ENCODE results near the gene GABBR2.

Gene GABBR2

GRCh38 chr9:98357921-98358535, 350.7 kb downstream of the GABBR2 start:
- TF ChIP-seq CTCF (IDR thresholded peaks at IDR 0.05; ENCODE audit: insufficient read depth, missing control alignments), result no peak
- FAIRE-seq, result no peak
- DNase-seq (ENCODE audit: insufficient read length, low spot score), result no peak

GRCh38 chr9:98356953-98357690, 351.6 kb downstream of the GABBR2 start:
- no peak for FAIRE-seq
- no peak for DNase-seq (ENCODE audit: insufficient read length, low spot score)
- no peak for TF ChIP-seq CTCF (IDR thresholded peaks at IDR 0.05; ENCODE audit: insufficient read depth, missing control alignments)

DNA sequence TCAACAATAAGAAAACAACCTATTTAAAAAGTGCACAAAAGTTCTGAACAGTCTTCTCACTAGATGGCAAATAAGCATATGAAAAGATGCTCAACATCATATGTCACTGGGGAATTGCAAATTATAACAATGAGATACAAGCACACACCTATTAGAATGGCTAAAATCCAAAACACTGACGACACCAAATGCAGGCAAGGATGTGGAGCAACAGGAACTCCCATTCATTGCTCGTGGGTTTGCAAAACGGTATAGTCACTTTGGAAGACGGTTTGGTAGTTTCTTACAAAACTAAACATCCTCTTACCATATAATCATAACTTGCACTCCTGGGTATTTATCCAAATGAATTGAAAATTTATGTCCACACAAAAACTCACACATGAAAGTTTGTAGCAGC, 352.4 kb downstream of the GABBR2 start:
- DNase-seq (ENCODE audit: insufficient read length, low spot score), result no peak
- no peak for FAIRE-seq
- TF ChIP-seq CTCF (IDR thresholded peaks at IDR 0.05; ENCODE audit: insufficient read depth, missing control alignments), result no peak

- no peak for TF ChIP-seq CTCF (IDR thresholded peaks at IDR 0.05; ENCODE audit: insufficient read depth, missing control alignments)
- FAIRE-seq (no peak), DNase-seq (ENCODE audit: insufficient read length, low spot score) (no peak)
Measured at GRCh38 chr9:98351370-98351769, 357.4 kb downstream of the GABBR2 start.

- DNase-seq (ENCODE audit: insufficient read length, low spot score), result no peak
- TF ChIP-seq CTCF (IDR thresholded peaks at IDR 0.05; ENCODE audit: insufficient read depth, missing control alignments), result no peak
- FAIRE-seq, result no peak
Measured at GRCh38 chr9:98347642-98348041, 361.1 kb downstream of the GABBR2 start.

DNA sequence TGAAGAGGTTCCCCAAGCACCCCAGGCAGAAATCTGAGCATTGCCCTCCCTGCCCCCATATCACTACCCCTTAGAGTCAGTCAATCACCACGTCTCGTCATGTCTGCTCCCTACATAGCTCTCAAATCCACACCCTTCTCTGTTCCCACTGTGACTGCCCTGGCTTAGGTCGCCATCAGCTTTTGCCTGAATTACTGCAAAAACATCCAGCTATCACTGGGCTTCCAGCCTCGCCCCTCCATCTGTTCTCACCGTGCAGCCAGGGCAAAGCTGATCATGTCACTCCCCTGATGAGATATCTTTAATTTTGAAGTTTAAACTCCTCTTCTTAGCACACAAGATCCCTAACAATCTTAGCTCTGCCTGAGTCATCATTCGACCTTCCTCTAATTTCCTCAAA, 363.7 kb downstream of the GABBR2 start:
- DNase-seq (ENCODE audit: insufficient read length, low spot score), result no peak
- FAIRE-seq, result no peak
- no peak for TF ChIP-seq CTCF (IDR thresholded peaks at IDR 0.05; ENCODE audit: insufficient read depth, missing control alignments)

DNA sequence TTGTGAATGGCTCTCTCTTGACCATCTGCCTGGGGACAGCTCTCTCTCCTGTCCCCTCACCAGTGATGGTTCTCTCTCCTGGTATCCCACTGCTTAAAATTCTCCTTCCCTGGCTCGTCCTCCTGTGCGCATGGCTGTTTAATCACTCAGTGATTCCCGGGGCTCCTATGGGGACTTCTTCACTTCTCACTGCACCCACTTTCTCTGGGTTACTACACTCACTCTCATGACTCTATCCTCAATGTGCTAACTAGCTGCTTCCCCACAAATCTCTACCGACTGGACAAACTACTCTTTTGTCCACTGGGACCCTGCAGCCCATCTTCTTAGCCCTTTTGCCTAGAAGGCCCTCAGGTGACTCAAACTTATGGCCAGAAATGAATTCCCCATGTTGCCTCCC, 364.2 kb downstream of the GABBR2 start:
- FAIRE-seq (no peak), DNase-seq (ENCODE audit: insufficient read length, low spot score) (no peak)
- no peak for TF ChIP-seq CTCF (IDR thresholded peaks at IDR 0.05; ENCODE audit: insufficient read depth, missing control alignments)

Measured in D721Med (cell line).